ENCODE measurements around the gene ARSK.

- TF ChIP-seq ASH2L (IDR thresholded peaks at IDR 0.05; ENCODE audit: borderline replicate concordance, low read depth), result no peak
- no peak for TF ChIP-seq POLR2AphosphoS5 (IDR thresholded peaks at IDR 0.05; ENCODE audit: low read length)
- TF ChIP-seq POU2F2 (IDR thresholded peaks at IDR 0.05; ENCODE audit: borderline replicate concordance, low read depth, low read length), result no peak
- no peak for TF ChIP-seq HDGF (IDR thresholded peaks at IDR 0.05)
- TF ChIP-seq CTCF (IDR thresholded peaks at IDR 0.05 in 2 of 3, conservative IDR thresholded peaks at IDR 0.05 in 1 of 3; ENCODE audit: control insufficient read depth in 2 of 3, extremely low read depth in 1 of 3, insufficient read depth in 1 of 3, low read depth in 3 of 3, low read length in 3 of 3), result no peak
- TF ChIP-seq SREBF2 (IDR thresholded peaks at IDR 0.05; ENCODE audit: low read length), result no peak
- TF ChIP-seq NKRF (conservative IDR thresholded peaks at IDR 0.05), result no peak
- no peak for TF ChIP-seq REST (IDR thresholded peaks at IDR 0.05; ENCODE audit: low read depth, low read length)
- no peak for TF ChIP-seq SMC3 (IDR thresholded peaks at IDR 0.05; ENCODE audit: borderline replicate concordance, low read length)
- TF ChIP-seq ZNF622 (IDR thresholded peaks at IDR 0.05), result no peak
- TF ChIP-seq EP300 (IDR thresholded peaks at IDR 0.05; ENCODE audit: borderline replicate concordance in 1 of 2, control insufficient read depth in 1 of 2, low read depth in 2 of 2, low read length in 2 of 2), result no peak
- TF ChIP-seq HCFC1 (IDR thresholded peaks at IDR 0.05; ENCODE audit: low read length), result no peak
- TF ChIP-seq ZNF384 (IDR thresholded peaks at IDR 0.05; ENCODE audit: borderline replicate concordance, low read depth, low read length), result no peak
Measured at GRCh38 chr5:95537501-95537900, 17.4 kb upstream of the ARSK start.

All from GM12878 (cell line).